GM18861 (cell line): Measurements from ENCODE around the gene SNAP29.
"Not testable (repeated sequence)": the region's sequence is repeated elsewhere in the genome, so short reads cannot be mapped to it uniquely, and the experiment has no call there.

Source experiments
- ATAC-seq: cut with Tn5 transposase; IDR thresholded peaks from one replicate; pipeline ENCODE4 v1.9.1; 2021; ENCODE audit not compliant: unreplicated experiment

The SNAP29 gene

DNA sequence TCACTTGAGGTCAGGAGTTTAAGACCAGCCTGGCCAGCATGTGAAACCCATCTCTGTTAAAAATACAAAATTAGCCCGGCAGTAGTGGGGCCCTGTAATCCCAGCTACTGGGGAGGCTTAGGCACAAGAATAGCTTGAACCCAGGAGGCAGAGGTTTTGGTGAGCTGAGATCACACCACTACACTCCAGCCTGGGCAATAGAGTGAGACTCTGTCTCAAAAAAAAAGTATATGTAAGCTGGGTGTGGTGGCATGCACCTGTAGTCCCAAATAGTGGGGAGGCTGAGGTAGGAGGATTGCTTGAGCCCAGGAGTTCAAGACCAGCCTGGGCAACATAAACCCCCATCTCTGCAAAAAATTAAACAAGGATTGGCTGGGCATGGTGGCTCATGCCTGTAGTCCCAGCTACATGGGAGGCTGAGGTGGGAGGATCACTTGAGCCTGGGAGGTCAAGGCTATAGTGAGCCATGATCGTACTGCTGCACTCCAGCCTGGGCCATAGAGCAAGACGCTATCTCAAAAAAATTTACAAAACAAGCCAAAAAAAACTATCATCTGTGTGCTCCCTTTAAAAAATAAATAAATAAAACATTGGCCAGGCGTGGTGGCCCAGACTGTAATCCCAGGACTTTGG is 69.2 kb downstream of the SNAP29 start:
- no peak for ATAC-seq

DNA sequence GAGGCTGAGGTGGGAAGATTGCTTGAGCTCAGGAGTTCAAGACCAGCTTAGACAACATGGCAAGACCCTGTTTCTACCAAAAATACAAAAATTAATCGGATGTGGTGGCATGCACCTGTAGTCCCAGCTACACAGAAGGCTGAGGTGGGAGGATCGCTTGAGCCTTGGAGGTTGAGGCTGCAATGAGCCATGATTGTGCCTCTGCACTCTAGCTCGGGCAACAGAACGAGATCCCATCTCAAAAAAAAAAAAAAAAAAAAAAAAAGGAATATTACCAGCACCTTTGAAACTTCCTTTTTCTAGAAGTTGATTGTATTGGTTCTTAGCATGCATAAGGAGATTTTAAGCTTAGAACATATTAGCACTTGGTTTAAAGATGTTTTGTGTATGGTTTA is 69.8 kb downstream of the SNAP29 start:
- no peak for ATAC-seq

DNA sequence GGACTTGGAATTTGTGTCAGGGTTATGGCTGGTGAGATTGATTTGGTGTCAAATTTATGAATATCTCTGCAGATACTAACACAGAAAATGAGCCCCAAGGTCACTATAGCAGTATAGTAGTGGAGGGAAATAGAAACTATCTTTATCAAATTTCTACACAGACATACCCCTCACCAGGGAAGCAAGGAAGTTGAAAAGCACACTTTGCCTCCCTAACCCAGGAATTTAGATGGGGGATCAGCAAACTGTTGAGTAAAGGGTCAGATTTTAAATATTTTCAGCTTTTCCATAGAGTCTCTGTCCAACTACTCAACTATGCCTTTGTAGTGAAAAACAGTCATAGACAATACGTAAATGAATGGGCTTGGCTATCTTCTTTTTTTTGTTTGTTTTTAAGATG is 71.2 kb downstream of the SNAP29 start:
- ATAC-seq, result no peak

DNA sequence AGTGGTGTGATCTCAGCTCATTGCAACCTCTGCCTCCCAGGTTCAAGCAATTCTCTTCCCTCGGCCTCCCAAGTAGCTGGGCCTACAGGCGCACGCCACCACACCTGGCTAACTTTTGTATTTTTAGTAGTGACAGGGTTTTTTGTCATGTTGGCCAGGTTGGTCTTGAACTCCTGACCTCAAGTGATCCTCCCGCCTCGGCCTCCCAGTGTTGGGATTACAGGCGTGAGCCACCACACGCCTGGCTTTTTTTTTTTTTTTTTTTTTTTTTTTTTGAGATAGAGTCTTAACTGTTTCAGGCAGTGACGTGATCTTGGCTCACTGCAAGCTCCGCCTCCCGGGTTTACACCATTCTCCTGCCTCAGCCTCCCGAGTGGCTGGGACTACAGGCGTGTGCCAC is 71.6 kb downstream of the SNAP29 start:
- not testable (repeated sequence) for ATAC-seq

DNA sequence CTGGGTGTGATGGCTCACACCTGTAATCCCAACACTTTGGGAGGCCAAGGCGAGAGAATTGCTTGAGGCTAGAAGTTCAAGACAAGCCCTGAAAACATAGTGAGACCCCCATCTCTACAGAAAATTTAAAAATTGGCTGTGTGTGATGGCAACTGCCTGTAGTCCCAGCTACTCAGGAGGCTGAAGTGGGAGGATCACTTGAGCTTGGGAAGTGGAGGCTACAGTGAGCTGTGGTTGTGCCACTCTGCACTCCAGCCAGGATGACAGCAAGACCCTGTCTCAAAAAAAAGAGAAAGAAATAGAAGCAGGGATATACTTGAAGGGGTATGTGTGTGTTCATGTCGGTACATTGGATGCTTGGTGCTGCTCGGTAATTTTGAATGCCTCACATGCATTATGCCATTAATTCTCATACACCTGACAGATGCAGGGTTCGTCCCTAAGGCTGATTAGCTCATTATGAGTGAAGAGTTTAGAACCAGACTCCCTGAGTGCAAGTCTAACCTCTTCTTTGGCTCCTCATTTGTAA is 72.4 kb downstream of the SNAP29 start:
- ATAC-seq, result no peak

DNA sequence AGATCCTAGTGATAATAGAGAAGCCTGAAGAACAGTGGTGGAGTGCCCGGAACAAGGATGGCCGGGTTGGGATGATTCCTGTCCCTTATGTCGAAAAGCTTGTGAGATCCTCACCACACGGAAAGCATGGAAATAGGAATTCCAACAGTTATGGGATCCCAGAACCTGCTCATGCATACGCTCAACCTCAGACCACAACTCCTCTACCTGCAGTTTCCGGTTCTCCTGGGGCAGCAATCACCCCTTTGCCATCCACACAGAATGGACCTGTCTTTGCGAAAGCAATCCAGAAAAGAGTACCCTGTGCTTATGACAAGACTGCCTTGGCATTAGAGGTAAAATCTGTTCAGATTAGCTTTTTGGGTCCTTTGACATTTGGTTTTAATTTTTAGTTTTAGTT is 75.1 kb downstream of the SNAP29 start:
- no peak for ATAC-seq

DNA sequence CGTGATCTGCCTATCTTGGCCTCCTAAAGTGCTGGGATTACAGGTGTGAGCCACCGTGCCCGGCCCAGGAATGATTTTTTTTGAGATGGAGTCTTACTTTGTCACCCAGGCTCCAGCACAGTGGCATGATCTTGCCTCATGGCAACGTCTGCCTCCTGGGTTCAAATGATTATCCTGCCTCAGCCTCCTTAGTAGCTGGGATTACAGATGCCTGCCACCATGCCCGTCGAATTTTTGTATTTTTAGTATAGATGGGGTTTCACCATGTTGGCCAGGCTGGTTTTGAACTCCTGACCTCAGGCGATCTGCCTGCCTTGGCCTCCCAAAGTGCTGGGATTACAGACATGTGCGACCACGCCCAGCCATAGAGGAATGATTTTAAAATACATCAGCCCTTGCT is 76.2 kb downstream of the SNAP29 start:
- ATAC-seq, result not testable (repeated sequence)

DNA sequence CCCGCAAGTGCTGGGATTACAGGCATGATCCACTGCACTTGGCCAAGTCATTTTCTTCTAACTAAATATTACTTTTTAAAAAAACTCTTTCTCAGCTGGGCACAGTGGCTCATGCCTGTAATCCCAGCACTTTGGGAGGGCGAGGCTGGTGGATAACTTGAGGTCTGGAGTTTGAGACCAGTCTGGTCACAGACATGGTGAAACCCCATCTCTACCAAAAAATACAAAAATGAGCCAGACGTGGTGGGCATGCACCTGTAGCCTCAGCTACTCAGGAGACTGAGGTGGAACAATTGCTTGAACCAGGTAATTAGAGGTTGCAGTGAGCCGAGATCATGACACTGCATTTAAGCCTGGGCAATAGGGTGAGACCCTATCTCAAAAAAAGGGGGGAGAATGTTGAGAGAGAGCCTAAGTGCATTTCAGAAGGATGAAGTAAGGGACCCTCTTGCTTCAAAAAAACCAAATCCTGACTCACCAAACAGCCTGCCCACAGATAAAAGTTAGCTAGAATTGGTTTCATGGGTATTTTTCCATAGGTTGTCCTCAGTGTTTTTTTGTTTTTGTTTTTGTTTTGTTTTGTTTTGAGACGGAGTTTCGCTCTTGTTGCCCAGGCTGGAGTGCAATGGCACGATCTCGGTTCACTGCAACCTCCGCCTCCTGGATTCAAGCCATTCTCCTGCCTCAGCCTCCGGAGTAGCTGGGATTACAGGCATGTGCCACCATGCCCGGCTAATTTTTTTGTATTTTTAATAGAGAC is 77.2 kb downstream of the SNAP29 start:
- ATAC-seq, result not testable (repeated sequence)

DNA sequence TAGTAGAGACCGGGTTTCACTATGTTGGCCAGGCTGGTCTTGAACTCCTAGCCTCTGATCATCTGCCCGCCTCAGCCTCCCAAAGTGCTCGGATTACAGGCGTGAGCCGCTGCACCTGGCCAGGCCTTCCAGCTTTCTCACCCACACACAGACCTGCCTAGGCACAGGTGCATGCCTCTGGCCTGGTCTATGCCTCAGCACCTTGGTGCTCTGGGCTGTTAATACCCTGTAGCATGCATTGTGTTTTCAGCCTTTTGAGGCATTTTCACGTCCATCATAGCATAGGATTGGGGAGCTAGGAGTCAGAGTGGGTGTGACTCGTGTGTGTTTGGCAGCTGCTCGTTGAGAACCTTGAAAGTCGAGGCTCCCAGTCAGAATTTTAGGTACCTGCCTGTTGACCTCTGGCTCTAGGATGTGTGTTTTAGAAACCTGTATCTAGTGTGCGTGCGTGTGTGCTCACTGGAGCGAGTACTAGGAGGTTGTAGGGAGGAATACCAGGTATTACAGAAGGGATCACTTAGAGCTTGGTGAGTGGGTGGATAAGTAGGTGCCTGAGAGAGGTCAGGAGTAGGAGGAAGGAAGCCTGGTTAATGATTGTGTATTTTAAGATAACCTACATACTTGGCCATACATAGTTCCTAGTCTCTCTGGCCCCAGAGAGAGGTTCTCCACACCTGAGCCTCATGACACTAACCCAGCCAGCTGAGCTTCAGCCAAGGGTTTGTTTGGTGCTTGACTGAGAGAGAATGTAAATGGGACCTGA is 78.4 kb downstream of the SNAP29 start:
- no peak for ATAC-seq

DNA sequence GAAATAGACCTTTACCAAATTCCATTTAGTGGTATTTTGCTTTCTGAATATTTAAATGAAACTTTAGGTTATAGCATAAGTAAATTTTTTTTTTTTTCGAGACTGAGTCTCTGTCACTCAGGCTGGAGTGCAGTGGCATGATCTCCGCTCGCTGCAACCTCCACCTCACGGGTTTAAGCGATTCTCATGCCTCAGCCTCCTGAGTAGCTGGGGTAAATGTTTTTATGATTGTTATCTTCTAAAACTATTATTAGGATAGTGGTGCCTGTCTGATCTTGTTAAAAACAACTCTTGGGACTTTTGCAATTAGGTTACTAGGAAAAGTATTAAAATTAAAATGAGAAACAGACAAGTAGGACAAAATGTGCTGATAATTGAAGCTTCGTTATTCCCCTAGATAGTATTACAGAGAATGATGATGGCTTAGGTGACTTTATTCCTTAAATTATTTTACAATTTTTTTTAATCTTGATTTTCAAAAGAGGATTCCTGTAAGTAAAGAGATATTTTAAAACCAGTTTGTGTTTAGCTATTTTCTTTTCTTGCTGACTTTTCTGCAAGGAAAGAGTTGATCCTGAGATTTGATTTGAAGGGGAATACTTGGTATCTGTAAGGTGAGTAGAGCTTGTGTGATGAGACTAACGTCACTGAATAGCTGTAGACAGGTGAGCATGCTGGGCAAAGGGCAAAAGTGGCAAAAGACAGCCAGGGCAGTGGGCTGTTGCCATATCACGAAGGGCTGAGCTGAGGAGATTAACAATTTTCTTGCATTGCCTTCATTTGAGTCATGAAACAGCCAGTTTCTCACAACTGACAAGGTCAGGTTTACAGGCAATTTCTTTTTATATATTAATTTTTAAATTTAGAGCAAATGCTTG is 79.2 kb downstream of the SNAP29 start:
- no peak for ATAC-seq

DNA sequence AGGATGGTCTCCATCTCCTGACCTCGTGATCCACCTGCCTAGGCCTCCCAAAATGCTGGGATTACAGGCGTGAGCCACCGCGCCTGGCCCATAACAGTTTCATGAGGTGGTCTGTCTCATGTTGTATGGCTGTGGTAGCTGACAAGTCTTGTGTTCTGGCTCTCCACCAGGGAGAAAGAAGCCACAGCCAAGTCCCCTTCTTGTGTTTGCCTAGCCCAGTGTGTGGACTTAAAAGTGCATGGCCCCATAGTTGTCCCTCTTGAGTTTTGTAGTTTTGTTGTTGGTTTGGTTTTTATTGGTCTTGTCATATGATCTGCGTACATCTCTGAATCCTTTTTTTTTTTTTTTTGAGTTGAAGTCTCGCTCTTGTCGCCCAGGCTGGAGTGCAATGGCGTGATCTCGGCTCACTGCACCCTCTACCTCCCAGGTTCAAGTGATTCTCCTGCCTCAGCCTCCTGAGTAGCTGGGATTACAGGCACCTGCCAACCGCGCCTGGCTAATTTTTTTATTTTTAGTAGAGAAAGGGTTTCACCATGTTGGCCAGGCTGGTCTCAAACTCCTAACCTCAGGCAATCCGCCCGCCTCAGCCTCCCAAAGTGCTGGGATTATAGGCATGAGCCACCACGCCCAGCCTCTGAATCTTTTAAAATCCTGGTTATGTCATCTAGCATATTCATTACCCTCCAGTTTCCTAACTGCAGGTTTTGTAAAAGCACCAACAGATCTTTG is 80.8 kb downstream of the SNAP29 start:
- not testable (repeated sequence) for ATAC-seq

DNA sequence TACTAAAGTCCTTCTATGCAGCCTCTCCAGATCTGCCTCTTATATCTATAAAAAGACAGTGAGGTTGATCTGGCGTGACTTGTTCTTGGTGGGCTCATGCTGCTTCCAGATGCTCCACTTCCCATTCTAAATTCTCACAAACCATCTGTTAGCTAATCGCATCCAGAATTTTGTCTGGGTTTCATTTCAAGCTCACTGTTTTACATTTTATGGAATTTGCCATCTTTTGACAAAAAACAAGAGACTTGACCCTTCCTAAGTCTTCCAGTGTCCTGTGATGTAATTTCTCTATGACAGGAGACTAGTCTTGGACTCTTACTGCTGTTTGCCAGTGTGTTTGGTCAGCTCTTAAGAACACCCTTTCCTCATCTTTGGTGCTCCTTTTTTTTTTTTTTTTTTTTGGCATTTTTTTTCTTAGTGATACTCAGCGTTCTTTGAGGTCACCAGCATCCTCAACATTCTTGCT is 81.4 kb downstream of the SNAP29 start:
- no peak for ATAC-seq
